Endothelial cell of umbilical vein (primary cell): ENCODE data around the gene IFI27L2. TPM values are rescaled to one million over a fixed set of nuclear protein-coding genes. Genes with fewer than 3 reads are reported as not detected.

Source experiments
- BruUV-seq: library from RNA; stranded (reverse); fragments of 400-500 nt; replicated peaks from 2 replicates; lab custom pipeline; 2021; lab: Mats Ljungman, UMichigan
- CTCF ChIA-PET: fragments of 300-600, 350-600 bp; sonication (Branson Sonifier 250); formaldehyde crosslinking; loops from one replicate; lab custom pipeline; 2021; ENCODE audit warnings: antibody characterized with exemption, inconsistent platforms; lab: Charles Lee
- POLR2A ChIA-PET: fragments of 300-600, 350-600 bp; sonication (Branson Sonifier 250); formaldehyde crosslinking; loops from one replicate; lab custom pipeline; 2021; ENCODE audit warnings: antibody characterized with exemption, inconsistent platforms; lab: Charles Lee
- DNase-seq: peaks from one replicate; pipeline ENCODE4 v3.0.0-alpha.2; 2011; ENCODE audit warnings: low read depth, low spot score
- FAIRE-seq: peaks from 2 replicates; lab custom pipeline; 2011; peaks lifted over from hg19 to GRCh38; lab: Jason Lieb, UNC
- H2AFZ ChIP-seq: 2 replicates; pipeline ENCODE4 v1.6.0; 2012; ENCODE audit warnings: low read depth, low read length, control low read depth, inconsistent platforms
- H3K27ac ChIP-seq: 2 replicates; pipeline ENCODE4 v1.5.1; 2011; ENCODE audit warnings: low read depth, mild to moderate bottlenecking, control low read depth, low read length, moderate library complexity; ENCODE audit not compliant: insufficient read depth
- H3K27me3 ChIP-seq, 2 experiments: 2 replicates each; pipeline versions ENCODE4 v1.6.0 to v1.6.1; 2011; ENCODE audit warnings: low read length in 2 of 2, mixed read lengths in 1 of 2; ENCODE audit not compliant: control insufficient read depth in 2 of 2, insufficient read depth in 2 of 2
- H3K36me3 ChIP-seq, 2 experiments: 2 replicates in 1 of 2; 3 replicates in 1 of 2; pipeline ENCODE4 v1.5.1; 2011; ENCODE audit warnings: low read length in 2 of 2, mild to moderate bottlenecking in 1 of 2, moderate library complexity in 1 of 2; ENCODE audit not compliant: control insufficient read depth in 2 of 2, insufficient read depth in 2 of 2; ENCODE audit errors: extremely low read depth in 1 of 2
- H3K4me1 ChIP-seq: 3 replicates; pipeline ENCODE4 v1.5.1; 2011; ENCODE audit warnings: mild to moderate bottlenecking, low read length; ENCODE audit not compliant: control insufficient read depth, insufficient read depth; ENCODE audit errors: extremely low read depth
- H3K4me2 ChIP-seq: 2 replicates; pipeline ENCODE4 v1.6.1; 2011; ENCODE audit warnings: low read length, control low read depth, mixed read lengths; ENCODE audit not compliant: insufficient read depth
- H3K4me3 ChIP-seq, 3 experiments: fragments of 200-600 bp in 1 of 3; sonication (generic), shearing (Covaris generic) in 1 of 3; replicated peaks in 1 of 3; 2 replicates each; pipeline ENCODE4 v1.5.1; 2011 to 2016; ENCODE audit warnings: control low read depth in 3 of 3, low read length in 3 of 3, mild to moderate bottlenecking in 2 of 3, inconsistent platforms in 1 of 3, low read depth in 1 of 3, moderate library complexity in 1 of 3; ENCODE audit not compliant: insufficient read depth in 1 of 3
- H3K79me2 ChIP-seq: 2 replicates; pipeline ENCODE4 v1.6.0; 2012; ENCODE audit warnings: low read length, inconsistent platforms; ENCODE audit not compliant: control insufficient read depth, insufficient read depth
- H3K9ac ChIP-seq: replicated peaks from 2 replicates; pipeline ENCODE3; 2011; ENCODE audit warnings: low read length, control low read depth; ENCODE audit not compliant: insufficient read depth; ENCODE audit errors: extremely low read depth
- H3K9me1 ChIP-seq: replicated peaks from 3 replicates; pipeline ENCODE4 v1.6.0; 2011; ENCODE audit warnings: mild to moderate bottlenecking, low read length; ENCODE audit not compliant: control insufficient read depth, insufficient read depth; ENCODE audit errors: extremely low read depth
- H3K9me3 ChIP-seq: replicated peaks from 2 replicates; pipeline ENCODE4 v1.5.1; 2012; ENCODE audit warnings: low read length, inconsistent platforms; ENCODE audit not compliant: control insufficient read depth, insufficient read depth
- H4K20me1 ChIP-seq: replicated peaks from 2 replicates; pipeline ENCODE3; 2011; ENCODE audit warnings: mild to moderate bottlenecking, low read length; ENCODE audit not compliant: control insufficient read depth, insufficient read depth; ENCODE audit errors: extremely low read depth
- EZH2 ChIP-seq: IDR thresholded peaks from 2 replicates; pipeline ENCODE4 v1.6.1; 2012; ENCODE audit warnings: borderline replicate concordance, low read depth, mild to moderate bottlenecking, moderate library complexity, low read length, inconsistent platforms; ENCODE audit not compliant: severe bottlenecking
- FOS ChIP-seq: IDR thresholded peaks from 2 replicates; pipeline ENCODE4 v1.6.1; 2011; ENCODE audit warnings: mild to moderate bottlenecking, low read length, moderate library complexity, borderline replicate concordance; ENCODE audit not compliant: insufficient read depth
- GATA2 ChIP-seq: IDR thresholded peaks from 2 replicates; pipeline ENCODE4 v1.7.0; 2011; ENCODE audit warnings: low read depth, mild to moderate bottlenecking, moderate library complexity, mixed read lengths, low read length; ENCODE audit not compliant: insufficient read length, insufficient read depth
- JUN ChIP-seq: IDR thresholded peaks from 2 replicates; pipeline ENCODE4 v1.6.1; 2011; ENCODE audit warnings: borderline replicate concordance, low read depth; ENCODE audit not compliant: insufficient read length, insufficient read depth
- MAX ChIP-seq: IDR thresholded peaks from 2 replicates; pipeline ENCODE4 v1.6.1; 2011; ENCODE audit not compliant: insufficient read depth, insufficient read length
- MYC ChIP-seq: IDR thresholded peaks from one replicate; pipeline ENCODE4 v1.6.1; 2011; ENCODE audit warnings: mild to moderate bottlenecking, low read depth, low read length
- POLR2A ChIP-seq: IDR thresholded peaks from 2 replicates; pipeline ENCODE4 v1.6.1; 2012; ENCODE audit warnings: low read depth, mild to moderate bottlenecking, control low read depth, low read length
- POLR2AphosphoS5 ChIP-seq: IDR thresholded peaks from 2 replicates; pipeline ENCODE4 v1.6.1; 2012; ENCODE audit warnings: low read depth, mild to moderate bottlenecking, control low read depth, low read length, moderate library complexity; ENCODE audit not compliant: insufficient read depth
- dilution Hi-C: fragments of 300-500 bp; cut with MboI; formaldehyde crosslinking; loops from one replicate; pipeline ENCODE4 v1.15.0; 2019; ENCODE audit warnings: low sequenced_read_pairs; ENCODE audit not compliant: extremely low pct_ligation_motif_present
- intact Hi-C: fragments of 100-400 bp; cut with micrococcal nuclease; formaldehyde crosslinking; loops from one replicate; pipeline ENCODE4 v1.10.0; 2022
- polyA plus RNA-seq, 4 experiments: library from polyadenylated mRNA; depleted of rRNA in 3 of 4; stranded (reverse) in 3 of 4; unstranded in 1 of 4; fragments of >200 nt; gene quantifications; 2 replicates each; pipeline versions ENCODE4 v1.2.1 to v1.2.3, GENCODE V29; 2011 to 2012; ENCODE audit warnings: missing spikeins in 1 of 4
- total RNA-seq: library from RNA; stranded (reverse); gene quantifications from 2 replicates; pipeline ENCODE4 v1.2.3, GENCODE V29; 2021
- TF ChIP-seq, protein P1 (sequence below), 2 donors: IDR thresholded peaks; 1 replicate in 1 of 2; 2 replicates in 1 of 2; pipeline ENCODE4 v1.5.1; 2011; ENCODE audit warnings: low read length in 2 of 2, mild to moderate bottlenecking in 2 of 2, moderate library complexity in 2 of 2, control low read depth in 1 of 2, inconsistent platforms in 1 of 2, low read depth in 1 of 2; ENCODE audit not compliant: insufficient read depth in 1 of 2; ENCODE audit errors: extremely low read depth in 1 of 2

IFI27L2 gene
- total and polyA plus RNA-seq, 2 donors (not counting 3 experiments of a cell fraction or from before 2014, with no cell fraction given): 28.7 to 82.9 TPM

DNA sequence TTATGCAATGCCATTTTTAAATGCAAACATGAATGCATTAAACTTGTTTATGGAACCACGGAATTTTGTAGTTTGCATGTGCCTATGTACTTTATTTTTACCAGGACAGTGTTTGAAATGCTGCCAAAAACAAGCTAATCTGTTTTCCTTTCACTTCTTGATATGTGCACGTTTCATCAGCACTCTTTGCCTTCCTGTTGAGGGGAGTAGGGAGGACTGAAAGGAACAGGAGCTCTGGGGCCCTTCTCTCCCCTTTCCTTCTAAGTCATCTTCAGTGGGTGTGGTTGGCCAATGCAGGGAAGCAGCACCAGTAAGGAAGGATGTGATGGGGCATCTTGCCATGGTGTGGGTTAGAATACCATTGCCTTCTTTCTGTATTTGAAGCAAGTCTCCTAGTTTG is 32.6 kb upstream of the IFI27L2 start:
- POLR2A ChIA-PET: no interaction called here

More for the DNA sequence above, 32.6 kb upstream of the IFI27L2 start:
- H3K4me3 ChIP-seq: no peak overlapping the region
- no peaks in the 10 kb centered on the region for H3K36me3 ChIP-seq
- FAIRE-seq (no peak), DNase-seq (no peak)
- no peaks in the 10 kb centered on the region for H4K20me1 ChIP-seq
- intact Hi-C loops (no loop called here), dilution Hi-C loops (no loop called here)
- peaks cover 6 to 8% of the 10 kb centered on the region in 2 experiments for H3K27me3 ChIP-seq
- H3K27ac ChIP-seq: no peak overlapping the region
- no peaks in the 10 kb centered on the region for H3K79me2 ChIP-seq
- H3K4me2 ChIP-seq: no peak overlapping the region
- H3K9ac ChIP-seq: no peak overlapping the region
- TF ChIP-seq JUN (no peak), MYC (no peak), POLR2A (no peak), GATA2 (no peak), MAX (no peak), EZH2 (no peak), POLR2AphosphoS5 (no peak), FOS (no peak)
- TF ChIP-seq, protein P1, sequence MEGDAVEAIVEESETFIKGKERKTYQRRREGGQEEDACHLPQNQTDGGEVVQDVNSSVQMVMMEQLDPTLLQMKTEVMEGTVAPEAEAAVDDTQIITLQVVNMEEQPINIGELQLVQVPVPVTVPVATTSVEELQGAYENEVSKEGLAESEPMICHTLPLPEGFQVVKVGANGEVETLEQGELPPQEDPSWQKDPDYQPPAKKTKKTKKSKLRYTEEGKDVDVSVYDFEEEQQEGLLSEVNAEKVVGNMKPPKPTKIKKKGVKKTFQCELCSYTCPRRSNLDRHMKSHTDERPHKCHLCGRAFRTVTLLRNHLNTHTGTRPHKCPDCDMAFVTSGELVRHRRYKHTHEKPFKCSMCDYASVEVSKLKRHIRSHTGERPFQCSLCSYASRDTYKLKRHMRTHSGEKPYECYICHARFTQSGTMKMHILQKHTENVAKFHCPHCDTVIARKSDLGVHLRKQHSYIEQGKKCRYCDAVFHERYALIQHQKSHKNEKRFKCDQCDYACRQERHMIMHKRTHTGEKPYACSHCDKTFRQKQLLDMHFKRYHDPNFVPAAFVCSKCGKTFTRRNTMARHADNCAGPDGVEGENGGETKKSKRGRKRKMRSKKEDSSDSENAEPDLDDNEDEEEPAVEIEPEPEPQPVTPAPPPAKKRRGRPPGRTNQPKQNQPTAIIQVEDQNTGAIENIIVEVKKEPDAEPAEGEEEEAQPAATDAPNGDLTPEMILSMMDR (IDR thresholded peaks at IDR 0.05; ENCODE audit: extremely low read depth in 1 of 2, insufficient read depth in 1 of 2, low read depth in 1 of 2, low read length in 2 of 2): no peak
- BruUV-seq: no TSS peak
- H3K4me1 ChIP-seq: no peaks in the 10 kb centered on the region
- no peak overlapping the region for H2AFZ ChIP-seq
- H3K9me3 ChIP-seq: no peaks in the 10 kb centered on the region
- CTCF ChIA-PET: interaction anchor here (0.7 to 1.2 kb wide), 4 partner anchors 31 to 127 kb away, joined by 3 to 4 read pairs (median 3); no protein-coding TSS in a partner anchor
- H3K9me1 ChIP-seq: no peaks in the 10 kb centered on the region
